Measurements from ENCODE around the gene ZBTB43.

ZBTB43 gene

DNA sequence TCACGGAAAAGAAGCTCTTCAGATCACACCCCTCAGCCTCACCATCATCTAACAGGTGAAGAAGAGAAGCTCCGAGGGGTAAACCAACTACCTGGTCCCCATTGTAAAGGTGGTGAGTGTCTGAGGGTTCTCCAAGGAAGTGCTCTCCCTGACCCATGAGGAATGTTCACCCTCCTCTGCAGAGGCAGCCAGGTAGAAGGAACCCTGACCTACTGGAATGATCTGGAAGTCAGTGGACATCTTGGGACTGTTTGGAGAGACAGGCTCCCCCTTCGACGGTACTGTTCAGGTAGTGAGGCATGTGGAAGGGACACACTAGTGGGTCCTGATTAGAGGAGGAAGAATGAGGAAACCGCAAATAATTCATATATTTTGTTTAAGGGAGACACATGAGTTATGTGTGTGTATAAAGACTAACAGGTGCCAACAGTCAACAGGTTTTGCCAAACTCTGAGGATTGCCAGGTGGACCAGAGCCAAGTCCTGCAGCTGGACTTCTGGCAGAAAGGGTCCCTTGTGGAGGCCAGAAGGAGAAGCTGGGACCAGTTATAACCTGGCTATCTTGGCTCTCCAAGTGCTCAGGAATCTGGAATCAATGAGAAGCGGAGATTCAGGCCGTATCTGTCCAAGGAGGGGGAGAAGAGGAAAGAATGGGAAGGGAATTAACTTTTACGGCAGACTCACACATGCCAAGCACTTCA, 52.6 kb downstream of the ZBTB43 start:
- H3K4me3 Mint-ChIP-seq, result no peak overlapping the region
- no peaks in the 10 kb centered on the region for H3K9me3 Mint-ChIP-seq
- H3K27ac Mint-ChIP-seq, result no peak overlapping the region
- peaks cover 6% of the 10 kb centered on the region for H3K27me3 Mint-ChIP-seq
- H3K4me1 Mint-ChIP-seq, result peaks cover 12% of the 10 kb centered on the region
- no peaks in the 10 kb centered on the region for H3K36me3 Mint-ChIP-seq

DNA sequence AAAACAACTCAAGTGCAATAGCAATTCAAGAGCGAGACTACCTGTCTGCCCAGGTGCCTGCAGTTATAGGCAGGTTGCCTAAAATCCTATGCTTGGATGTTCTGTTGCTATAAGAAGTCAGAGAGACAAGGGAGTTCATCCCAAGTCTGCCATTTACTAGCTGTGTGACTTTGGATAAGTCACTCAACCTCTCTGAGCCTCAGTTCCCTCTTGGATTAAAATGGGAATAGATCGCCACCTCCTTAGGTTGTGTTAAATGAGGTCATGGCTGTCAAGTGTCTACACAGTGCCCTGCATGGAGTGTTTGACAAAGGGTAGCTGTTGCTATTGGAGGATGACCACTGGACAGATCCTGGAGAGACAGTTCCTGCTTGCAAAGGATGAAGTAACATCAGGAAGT, 54.3 kb downstream of the ZBTB43 start:
- Mint-ChIP-seq H3K27ac (peak overlapping the region; percentile 51), H3K27me3 (no peaks in the 10 kb centered on the region), H3K4me3 (peak overlapping the region; percentile 85), H3K36me3 (no peaks in the 10 kb centered on the region), H3K4me1 (peaks cover 22% of the 10 kb centered on the region), H3K9me3 (no peaks in the 10 kb centered on the region)

DNA sequence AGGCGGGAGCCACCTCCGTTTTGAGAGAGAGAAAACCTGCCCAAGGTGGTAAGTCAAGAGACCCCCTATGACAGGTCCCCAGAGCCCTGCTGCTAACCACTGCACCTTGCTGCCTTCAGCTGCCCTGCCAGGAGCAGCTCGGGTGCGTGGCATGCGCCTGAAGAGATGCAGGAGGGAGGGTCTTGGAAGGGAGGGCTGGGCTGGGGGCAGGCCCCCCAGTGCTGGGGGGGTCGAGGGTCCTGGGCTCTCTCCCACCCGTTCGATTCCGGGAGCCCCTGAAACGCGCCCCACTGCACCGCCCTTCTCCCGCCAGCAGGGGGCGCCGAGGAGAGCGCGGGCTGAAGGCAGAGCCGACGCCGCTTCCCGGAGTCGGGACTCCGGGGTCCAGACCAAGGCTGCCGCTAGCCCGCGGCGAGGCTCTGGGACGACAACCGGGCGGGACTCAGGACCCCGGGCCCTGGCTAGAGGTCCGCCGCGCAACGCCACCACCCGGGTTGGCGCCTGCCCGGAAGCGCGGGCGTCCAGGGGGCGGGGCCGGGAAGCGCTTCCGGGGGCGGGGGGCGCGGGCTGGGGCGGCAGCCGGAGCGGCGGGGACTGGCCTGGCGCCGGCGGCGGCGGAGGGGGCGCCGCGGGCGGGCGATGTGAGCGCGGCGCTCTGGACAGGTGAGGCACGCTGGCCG, 55.4 kb downstream of the ZBTB43 start, which contains the start of gene ZBTB34:
Gene ZBTB34, plus strand, starts transcription at position 563 of the 680 bp plus-strand sequence. CDS start 18,761 bp downstream, outside the sequence.
- Mint-ChIP-seq H3K9me3 (no peaks in the 10 kb centered on the region), H3K27me3 (no peaks in the 10 kb centered on the region), H3K36me3 (no peaks in the 10 kb centered on the region), H3K27ac (peak within 1 kb of the TSS; percentile 83), H3K4me3 (peak within 1 kb of the TSS; percentile 86), H3K4me1 (peaks cover 27% of the 10 kb centered on the region)

DNA sequence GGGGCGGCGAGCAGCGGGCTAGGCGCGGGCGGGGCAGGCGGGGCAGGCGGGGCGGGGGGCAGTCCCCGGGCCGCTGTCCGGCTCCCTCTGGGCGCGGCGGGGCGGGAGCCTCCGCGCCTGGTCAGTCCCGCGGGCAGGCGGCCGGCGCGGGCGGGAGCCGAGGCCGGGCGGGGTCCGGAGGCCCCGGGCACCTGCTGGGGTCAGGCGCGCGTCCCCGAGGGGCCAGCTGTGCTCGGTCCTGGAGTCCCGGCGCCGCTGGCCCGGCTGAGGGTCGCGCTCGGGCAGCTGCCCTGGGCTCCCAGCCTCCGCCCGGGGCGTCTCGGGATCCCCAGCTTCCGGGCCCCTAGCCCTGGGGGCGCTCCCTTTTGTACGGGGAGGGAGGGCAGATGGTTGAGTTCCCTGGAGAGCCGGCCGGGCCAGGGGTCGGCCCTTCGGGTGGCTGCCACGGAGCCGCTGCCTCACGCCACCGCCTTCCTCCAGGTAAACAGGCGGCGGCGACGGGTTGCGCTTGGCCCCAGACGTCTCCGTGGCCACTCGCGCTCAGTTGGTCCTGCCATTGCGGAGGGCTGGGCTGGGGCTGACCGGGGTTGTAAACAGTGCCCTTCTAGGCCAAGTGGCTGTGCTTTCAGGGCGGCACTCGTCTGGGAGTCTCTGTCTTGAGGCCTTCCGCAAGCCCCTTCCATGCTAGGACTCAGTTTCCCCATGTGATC, 56.1 kb downstream of the ZBTB43 start:
- Mint-ChIP-seq H3K27ac (peak overlapping the region; percentile 61), H3K4me1 (peaks cover 30% of the 10 kb centered on the region), H3K36me3 (no peaks in the 10 kb centered on the region), H3K4me3 (peak overlapping the region; percentile 86), H3K9me3 (no peaks in the 10 kb centered on the region), H3K27me3 (no peaks in the 10 kb centered on the region)

DNA sequence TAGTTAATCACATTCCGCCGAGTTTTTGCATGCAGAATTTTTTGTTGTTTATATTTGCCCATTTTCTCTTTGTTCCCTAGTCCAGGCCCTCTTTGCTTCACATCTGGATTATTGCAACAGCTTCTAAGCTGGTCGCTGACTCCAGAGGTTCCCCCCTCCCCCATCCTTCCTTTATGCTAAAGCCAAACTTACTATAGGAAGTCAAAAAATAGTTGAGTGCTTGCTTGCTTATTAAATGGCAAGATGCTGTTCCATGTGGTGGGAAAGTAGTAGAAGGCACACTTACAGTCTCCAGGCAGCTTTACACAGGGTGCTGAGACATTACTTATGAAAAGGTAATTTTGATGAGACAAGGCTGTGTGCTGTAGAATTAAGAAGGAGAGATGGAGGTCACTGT, 56.9 kb downstream of the ZBTB43 start:
- peaks cover 38% of the 10 kb centered on the region for H3K4me1 Mint-ChIP-seq
- H3K27ac Mint-ChIP-seq, result peak overlapping the region; percentile 61
- H3K9me3 Mint-ChIP-seq, result no peaks in the 10 kb centered on the region
- H3K4me3 Mint-ChIP-seq, result peak overlapping the region; percentile 86
- no peaks in the 10 kb centered on the region for H3K27me3 Mint-ChIP-seq
- peaks cover 4% of the 10 kb centered on the region for H3K36me3 Mint-ChIP-seq

DNA sequence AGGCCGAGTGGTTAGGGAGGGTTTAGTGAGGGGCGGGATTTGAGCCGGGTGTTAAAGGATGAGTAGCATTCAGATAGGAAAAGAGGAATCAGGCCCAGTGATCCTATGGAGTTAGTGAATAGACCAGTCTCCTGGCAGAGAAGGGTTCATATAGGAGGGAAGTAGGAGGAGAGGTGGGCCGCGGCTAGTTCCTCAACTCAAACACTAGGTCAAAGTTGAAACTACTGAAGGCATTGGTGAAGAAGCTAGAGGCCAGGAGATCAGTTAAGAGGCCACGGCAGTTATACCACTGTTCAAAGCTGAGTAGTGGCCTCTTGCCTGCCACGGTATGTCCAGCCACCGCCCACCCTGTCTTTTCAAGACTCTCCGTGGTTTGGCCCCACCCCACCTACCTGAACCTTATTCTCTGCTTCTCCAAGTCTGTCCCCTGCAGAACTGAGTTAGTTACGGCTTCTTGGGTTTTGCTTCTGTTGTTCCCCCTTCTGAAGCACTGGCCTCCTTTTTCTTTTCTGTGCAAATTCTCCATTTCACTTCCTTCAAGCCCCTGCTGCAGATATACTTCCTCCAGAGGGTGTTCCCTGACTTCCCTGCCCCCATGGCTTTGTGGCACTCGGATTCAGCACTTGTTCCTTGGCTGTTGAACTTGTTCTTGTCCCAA, 57.4 kb downstream of the ZBTB43 start:
- H3K27me3 Mint-ChIP-seq, result no peaks in the 10 kb centered on the region
- no peak overlapping the region for H3K27ac Mint-ChIP-seq
- H3K36me3 Mint-ChIP-seq, result peaks cover 8% of the 10 kb centered on the region
- H3K4me3 Mint-ChIP-seq, result peak overlapping the region; percentile 86
- H3K9me3 Mint-ChIP-seq, result no peaks in the 10 kb centered on the region
- H3K4me1 Mint-ChIP-seq, result peaks cover 43% of the 10 kb centered on the region

DNA sequence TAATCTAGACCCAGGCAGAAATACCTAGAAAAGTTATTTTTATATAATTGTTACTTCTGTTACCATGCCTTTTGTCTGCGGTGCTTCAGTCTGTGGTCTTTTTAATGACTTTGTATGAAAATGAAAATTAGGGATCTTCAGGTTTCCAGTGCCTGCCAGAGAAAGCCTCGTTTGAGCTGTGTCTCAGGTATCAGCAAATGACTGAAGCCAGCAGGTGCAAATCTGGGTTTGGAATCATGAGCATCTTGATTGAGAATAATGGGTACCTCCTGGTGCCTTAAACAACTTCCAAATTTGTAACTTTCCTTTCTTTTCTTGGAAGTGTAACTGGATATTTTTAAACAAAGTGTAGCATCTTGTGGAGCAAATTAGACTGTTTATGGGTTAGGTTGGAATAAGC, 59.9 kb downstream of the ZBTB43 start:
- H3K27me3 Mint-ChIP-seq, result no peaks in the 10 kb centered on the region
- peaks cover 8% of the 10 kb centered on the region for H3K36me3 Mint-ChIP-seq
- H3K4me3 Mint-ChIP-seq, result no peak overlapping the region
- peaks cover 63% of the 10 kb centered on the region for H3K4me1 Mint-ChIP-seq
- H3K27ac Mint-ChIP-seq, result no peak overlapping the region
- H3K9me3 Mint-ChIP-seq, result no peaks in the 10 kb centered on the region

DNA sequence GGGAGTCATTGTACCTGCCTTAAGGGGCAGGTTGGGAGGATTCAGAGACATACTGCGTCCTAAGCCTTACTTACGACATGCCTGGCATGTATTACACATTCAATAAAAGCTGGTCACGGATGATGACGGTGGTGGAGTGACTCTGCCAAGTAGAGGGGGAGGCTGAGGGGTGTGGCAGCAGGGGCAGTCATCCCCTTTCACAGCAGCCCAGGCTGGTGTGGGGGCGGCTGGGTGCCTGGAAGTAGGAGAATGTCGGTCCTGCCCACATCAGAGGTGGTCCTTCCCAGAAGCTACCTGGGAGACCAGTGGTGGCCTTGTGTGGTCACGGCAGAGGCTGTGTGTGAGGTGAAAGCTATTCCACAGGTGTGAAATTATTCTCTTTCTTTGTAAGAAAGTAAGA, 64.5 kb downstream of the ZBTB43 start:
- no peak overlapping the region for H3K4me3 Mint-ChIP-seq
- H3K27me3 Mint-ChIP-seq, result no peaks in the 10 kb centered on the region
- H3K36me3 Mint-ChIP-seq, result peaks cover 8% of the 10 kb centered on the region
- H3K27ac Mint-ChIP-seq, result no peak overlapping the region
- peaks cover 57% of the 10 kb centered on the region for H3K4me1 Mint-ChIP-seq
- no peaks in the 10 kb centered on the region for H3K9me3 Mint-ChIP-seq

DNA sequence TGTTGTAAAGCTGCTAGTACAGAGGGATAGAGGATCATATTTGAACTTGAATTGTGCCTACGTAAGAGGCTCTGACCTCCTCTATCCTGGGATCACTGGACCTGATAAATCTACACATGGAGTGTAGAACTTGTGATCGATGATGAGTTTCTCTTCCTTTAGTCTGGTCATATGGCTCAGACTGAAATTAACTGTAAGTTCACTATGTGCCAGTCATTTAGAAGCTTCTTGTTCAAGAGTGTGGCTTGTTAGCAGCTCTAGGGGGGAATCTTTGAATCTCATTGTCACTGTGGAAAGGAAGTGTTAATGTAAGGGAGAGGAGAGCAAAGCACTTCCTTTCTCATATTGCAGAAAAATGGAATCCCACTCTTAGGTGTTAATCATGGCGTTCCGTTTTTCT, 67.7 kb downstream of the ZBTB43 start:
- no peak overlapping the region for H3K4me3 Mint-ChIP-seq
- no peak overlapping the region for H3K27ac Mint-ChIP-seq
- H3K27me3 Mint-ChIP-seq, result no peaks in the 10 kb centered on the region
- H3K4me1 Mint-ChIP-seq, result peaks cover 62% of the 10 kb centered on the region
- no peaks in the 10 kb centered on the region for H3K9me3 Mint-ChIP-seq
- H3K36me3 Mint-ChIP-seq, result no peaks in the 10 kb centered on the region

DNA sequence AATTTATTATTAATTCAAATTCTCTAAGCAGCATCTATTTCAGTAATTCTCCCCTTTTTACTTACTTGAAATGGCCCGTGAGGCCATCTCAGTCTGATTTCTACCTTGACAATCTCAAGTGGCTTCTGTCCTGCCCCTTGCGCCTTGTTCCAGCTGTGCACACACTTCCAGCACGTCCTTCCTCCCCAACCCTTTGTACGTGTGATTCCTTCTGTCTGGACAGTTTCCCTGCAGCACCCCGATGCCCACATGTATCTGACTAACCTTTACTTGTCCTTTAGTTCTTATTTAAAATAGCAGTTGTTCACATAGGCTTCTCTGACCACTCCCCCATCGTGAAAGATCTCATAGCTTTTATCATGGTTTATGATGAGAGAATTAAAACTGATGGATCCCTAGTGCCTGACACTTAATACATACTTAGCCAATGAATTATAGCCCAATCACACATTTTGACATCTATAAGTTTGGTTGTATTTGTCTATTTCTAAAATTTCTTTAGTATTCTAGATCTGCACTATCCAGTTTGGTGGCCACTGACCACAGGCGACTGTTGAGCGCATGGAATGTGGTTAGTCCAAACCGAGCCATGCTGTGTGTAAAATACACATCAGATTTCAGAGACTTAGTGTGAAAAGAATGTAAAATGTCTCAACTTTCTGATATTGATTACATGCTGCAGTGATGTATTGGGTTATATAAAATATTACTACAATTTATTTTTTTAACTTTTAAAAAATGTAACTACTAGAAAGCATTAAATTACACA, 69.9 kb downstream of the ZBTB43 start:
- peak overlapping the region; percentile 9 for H3K27ac Mint-ChIP-seq
- no peaks in the 10 kb centered on the region for H3K36me3 Mint-ChIP-seq
- no peaks in the 10 kb centered on the region for H3K27me3 Mint-ChIP-seq
- H3K9me3 Mint-ChIP-seq, result no peaks in the 10 kb centered on the region
- H3K4me1 Mint-ChIP-seq, result peaks cover 48% of the 10 kb centered on the region
- no peak overlapping the region for H3K4me3 Mint-ChIP-seq

DNA sequence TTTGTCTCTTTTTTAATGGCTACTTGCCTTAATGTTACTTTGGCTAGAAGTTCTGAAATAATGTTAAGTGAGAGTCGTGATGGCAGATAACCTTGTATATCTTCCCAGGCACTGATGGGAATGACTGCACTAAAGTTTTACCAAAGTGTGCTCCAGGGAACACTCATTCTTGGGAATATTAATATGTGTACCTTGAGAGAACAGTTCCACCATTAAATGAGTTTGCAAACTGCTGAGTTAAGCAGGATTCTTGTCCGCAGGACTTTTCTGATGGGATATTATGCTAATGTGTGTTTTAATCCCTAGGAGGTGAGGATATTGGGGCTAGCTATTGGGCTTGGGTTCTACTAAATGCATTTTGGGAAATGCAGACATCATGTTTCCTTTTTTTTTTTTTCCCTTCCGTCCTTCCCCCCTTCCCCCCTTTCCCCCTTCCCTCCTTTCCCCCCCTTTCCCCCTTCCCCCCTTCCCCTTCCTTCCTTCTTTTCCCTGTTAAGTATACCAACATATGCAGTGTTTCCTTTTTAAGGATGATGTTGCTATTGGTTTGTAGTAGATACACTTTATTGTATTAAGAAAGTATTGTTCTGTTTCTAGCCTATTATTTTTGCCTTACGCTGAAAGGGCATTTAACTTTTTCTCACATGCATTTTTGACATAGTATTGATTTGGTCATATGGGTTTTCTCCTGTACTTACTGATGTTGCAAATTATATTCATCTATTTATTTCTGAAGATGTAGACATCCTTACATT, 71.1 kb downstream of the ZBTB43 start:
- Mint-ChIP-seq H3K9me3 (no peaks in the 10 kb centered on the region), H3K27me3 (no peaks in the 10 kb centered on the region), H3K36me3 (no peaks in the 10 kb centered on the region), H3K27ac (peak overlapping the region; percentile 62), H3K4me1 (peaks cover 44% of the 10 kb centered on the region), H3K4me3 (no peak overlapping the region)

DNA sequence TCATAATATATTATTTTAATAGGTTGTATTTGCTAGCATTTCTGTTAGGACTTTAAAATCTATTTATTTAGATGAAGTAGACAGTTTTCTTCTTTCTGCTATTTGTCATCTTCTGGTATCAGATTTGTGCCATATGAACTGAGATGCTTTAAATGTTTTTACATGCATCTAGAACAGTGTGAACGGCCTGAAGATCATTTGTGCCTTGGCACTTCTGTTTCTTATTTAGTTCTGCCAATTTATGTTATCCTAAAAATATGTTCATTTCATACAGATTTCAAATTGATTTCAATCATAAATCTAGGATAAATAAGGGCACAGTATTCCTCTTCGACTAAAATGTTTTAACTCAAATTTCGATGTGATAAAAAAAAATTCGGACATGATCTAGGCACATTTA, 71.7 kb downstream of the ZBTB43 start:
- Mint-ChIP-seq H3K27me3 (no peaks in the 10 kb centered on the region), H3K4me1 (peaks cover 44% of the 10 kb centered on the region), H3K4me3 (no peak overlapping the region), H3K9me3 (no peaks in the 10 kb centered on the region), H3K36me3 (no peaks in the 10 kb centered on the region), H3K27ac (peak overlapping the region; percentile 62)

DNA sequence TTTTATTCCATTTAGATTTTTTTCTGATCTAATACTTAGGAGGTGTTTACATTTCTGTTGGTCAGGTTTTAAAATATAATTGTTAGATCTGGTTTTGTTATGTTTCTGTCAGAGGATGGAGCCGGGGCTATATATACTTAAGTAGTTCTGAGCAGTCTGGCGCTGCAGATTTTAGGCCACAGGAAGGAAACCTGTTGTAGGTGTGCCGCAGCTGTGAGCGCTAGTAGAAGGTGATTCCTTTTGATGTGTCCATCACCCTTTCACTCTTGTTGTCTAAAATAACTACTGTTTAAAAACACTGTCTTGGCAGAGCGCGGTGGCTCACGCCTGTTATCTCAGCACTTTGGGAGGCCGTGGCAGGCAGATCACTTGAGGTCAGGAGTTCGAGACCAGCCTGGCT, 72.6 kb downstream of the ZBTB43 start:
- Mint-ChIP-seq H3K4me1 (peaks cover 40% of the 10 kb centered on the region), H3K36me3 (no peaks in the 10 kb centered on the region), H3K4me3 (no peak overlapping the region), H3K9me3 (no peaks in the 10 kb centered on the region), H3K27me3 (no peaks in the 10 kb centered on the region), H3K27ac (peak overlapping the region; percentile 17)

DNA sequence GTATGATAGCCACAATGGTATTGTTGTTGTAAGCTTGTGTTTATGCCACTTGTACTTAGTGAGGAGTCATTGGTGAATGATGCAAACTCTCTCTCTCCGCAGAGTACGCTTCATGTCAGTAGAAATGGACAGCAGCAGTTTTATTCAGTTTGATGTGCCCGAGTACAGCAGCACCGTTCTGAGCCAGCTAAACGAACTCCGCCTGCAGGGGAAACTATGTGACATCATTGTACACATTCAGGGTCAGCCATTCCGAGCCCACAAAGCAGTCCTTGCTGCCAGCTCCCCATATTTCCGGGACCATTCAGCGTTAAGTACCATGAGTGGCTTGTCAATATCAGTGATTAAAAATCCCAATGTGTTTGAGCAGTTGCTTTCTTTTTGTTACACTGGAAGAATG, 74.4 kb downstream of the ZBTB43 start:
- Mint-ChIP-seq H3K4me1 (peaks cover 33% of the 10 kb centered on the region), H3K4me3 (no peak overlapping the region), H3K9me3 (no peaks in the 10 kb centered on the region), H3K27me3 (no peaks in the 10 kb centered on the region), H3K36me3 (no peaks in the 10 kb centered on the region), H3K27ac (no peak overlapping the region)
